NK-92 (cell line): Measurements from ENCODE around the gene NDST4.

ENCODE experiments used
- DNase-seq: peaks from one replicate; lab custom pipeline; 2025; ENCODE audit not compliant: unreplicated experiment; lab: John Stamatoyannopoulos, UW

Gene NDST4

DNA sequence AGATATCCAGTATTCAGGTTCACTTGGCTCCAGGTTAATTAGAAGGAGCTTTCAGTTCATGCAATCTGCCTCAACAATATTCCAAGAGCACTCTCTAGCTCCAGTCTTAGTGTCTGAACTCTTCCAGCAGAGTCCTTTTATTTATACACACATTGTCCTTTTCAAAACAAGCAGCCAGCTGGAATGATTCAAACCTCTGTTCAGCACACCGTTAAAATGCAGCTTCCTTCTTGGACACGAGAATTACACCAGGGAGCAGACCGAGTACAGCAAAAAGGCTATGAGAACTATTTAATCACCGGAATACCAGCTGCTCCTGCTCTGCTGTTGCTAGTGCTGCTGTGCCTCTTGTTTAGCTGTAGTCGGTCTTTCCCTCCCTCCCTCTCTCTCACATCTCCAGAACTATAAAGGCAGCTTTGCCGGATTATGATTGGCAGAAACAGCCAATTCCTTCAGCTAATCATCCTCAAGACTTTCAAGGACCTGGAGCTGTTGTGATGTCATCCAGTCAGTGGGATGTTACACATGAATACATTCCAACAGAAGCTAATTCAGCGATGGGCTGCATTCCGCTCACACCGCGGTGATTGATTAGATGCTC, at the start of gene NDST4:
TSS of gene NDST4 (minus strand) at position 115 of the 601 bp plus-strand sequence. CDS start 36,584 bp downstream, outside the sequence.
- no peak for DNase-seq

DNA sequence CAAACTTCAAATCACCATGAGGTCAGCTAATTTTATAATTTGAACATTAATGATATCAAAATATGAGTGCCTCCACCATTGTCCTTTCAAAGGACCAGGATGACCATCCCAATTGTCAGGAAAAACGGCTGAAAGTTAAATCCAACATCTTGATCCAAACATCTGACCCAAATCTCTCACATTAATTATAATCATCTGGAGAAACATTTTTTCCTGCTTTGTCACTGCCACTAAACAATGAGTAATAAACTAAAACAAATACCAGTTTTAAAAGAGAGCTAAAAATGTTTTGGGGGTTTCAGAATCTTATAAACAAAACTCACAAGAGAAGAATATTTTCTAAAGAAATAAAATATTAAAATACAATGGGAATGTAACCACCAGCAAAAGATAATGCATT, 45.7 kb upstream of the NDST4 start:
- no peak for DNase-seq

GRCh38 chr4:115158296-115158695, 44.9 kb upstream of the NDST4 start:
- DNase-seq: no peak

- DNase-seq: no peak
Measured at GRCh38 chr4:115154826-115155225, 41.4 kb upstream of the NDST4 start.

DNA sequence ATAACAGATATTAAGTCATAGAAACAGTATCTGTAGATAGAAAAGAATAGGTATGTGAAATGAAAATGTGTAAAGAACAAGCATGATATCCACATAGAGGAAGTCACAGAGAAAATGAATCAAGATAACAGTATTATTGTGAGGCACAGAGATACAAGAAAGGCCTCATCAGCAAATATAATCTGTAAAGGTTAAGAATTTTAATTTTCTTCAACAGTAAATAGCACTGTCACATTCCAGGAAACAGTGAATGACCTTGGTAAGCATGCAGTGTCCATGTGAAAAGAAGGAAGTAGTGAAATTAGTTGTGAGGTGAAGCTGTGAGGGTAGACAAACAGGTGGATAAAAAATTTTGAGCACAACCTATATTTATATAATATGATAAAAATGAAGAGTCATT, 39.5 kb upstream of the NDST4 start:
- no peak for DNase-seq

- no peak for DNase-seq
Measured at GRCh38 chr4:115152081-115152480, 38.7 kb upstream of the NDST4 start.

- no peak for DNase-seq
Measured at GRCh38 chr4:115149106-115149505, 35.7 kb upstream of the NDST4 start.

- DNase-seq: no peak
Measured at GRCh38 chr4:115145393-115146160, 32.2 kb upstream of the NDST4 start.

DNA sequence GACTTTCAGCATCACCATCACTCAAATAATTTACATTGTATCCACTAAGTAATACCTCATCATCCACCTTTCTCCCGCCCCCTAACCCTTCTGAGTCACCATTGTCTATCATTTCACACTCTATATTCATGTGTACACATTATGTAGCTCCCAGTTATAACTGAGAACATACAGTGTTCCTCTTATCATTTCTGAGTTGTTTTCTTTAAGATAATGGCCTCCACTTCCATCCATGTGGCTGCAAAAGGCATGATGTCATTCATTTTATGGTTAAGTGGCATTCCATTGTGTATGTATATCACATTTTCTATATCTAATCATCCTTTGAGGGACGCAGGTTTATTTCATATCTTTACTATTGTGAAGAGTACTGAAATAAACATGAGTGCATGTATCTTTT, 14.6 kb upstream of the NDST4 start:
- DNase-seq: no peak

DNA sequence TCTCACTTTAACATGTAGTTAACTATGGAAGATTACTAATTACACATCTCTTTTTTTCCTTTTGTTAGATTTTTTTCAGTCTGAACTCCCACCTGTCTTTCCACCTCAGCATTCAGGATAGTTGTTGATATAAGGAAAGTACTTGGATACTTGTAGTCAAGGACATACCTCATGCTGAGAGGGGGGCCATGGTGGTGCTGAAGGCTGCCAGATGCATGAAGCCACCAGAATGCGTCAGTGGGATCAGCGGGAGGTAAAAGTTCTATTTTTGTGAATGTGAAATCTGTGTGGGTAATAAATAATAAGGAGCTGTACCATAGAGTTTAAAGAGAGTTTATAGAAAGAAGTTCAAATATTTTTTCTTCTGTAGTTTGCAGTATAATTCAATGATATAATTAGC, 13.1 kb upstream of the NDST4 start:
- DNase-seq: no peak

- no peak for DNase-seq
Measured at GRCh38 chr4:115121351-115122043, 8.1 kb upstream of the NDST4 start.

GRCh38 chr4:115119804-115120352, 6.5 kb upstream of the NDST4 start:
- no peak for DNase-seq

DNA sequence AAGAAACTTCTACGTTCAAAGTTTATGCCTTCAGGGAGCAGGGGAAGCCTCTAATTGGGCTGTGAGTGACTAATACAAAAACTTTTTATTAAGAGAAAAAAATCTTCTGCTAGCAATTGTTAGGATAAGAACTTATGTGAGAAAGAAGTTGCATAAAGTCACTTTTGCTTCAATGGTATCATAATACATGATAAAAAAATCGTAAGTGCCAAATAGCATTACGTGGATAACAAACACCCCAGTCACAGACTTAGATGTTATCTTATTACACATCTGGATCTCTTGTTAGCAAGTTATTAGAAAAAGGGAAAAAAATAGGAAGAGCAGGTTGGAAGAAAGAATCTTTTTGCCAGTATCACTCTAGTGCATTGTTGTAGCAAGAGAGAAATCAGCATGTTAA, 4.2 kb upstream of the NDST4 start:
- DNase-seq: no peak

DNA sequence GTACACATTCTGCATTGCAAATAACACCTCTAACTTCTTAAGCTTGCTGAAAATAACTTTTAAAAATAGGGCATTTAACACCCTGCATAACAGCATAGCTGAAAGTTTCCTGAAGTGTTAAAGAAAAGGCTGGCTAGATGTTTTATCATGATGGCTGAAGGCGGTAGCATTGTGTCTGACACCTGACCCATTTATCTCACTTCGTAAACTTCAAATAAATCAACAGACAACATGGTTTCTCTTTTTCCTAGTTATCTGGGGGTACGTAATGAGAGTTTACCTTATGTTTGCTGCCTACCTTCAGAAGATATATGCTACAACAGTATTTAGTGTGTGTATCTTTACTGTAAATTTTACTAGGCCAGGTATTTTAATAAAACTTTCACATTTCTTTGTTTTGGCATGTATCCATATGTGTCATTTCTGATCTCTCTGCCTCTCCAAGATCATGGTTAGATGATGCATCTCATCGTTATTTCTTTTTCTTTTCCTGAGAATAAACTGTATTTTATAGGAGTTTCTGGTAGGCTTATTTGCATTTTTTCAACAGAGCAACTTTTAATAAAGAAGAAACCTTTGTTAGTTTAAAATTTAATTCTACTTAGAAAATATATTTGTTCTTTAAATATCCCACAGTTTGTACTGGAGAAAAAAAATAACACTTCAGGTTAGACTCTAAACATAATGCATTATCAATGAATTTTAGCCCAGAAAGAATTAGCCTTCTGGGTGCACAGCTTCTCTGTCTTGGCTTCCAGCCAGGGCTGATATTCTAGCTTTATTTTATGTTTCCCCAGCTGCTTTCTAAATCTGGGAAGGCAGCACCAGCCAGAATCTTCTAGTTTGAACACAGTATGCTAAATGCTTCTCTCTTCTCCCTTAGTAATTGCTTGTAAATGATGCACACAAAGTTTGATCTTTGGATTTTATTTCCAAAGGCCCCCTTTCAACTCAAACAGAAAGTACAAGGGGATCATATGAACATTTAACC, 2.9 kb downstream of the NDST4 start:
- no peak for DNase-seq

DNA sequence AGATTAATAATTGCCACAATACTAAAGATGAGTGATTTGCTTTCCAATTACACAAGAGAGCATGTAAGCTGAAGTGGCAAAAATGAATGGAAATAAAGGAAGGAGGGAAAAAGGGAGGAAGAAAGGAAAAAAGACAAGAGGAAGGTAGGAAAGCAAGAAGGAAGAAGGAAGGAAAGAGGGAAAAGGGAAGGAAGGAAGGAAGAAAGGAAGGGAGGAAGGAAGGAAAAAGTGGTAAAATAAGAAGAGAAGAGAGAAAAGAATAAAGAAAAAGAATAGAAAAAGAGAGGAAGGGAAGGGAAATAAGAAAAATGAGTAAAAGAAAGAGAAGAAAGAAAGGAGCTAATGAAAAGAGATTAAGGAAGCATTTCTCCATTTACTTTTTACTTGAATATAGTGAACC, 4.6 kb downstream of the NDST4 start:
- DNase-seq: no peak

DNA sequence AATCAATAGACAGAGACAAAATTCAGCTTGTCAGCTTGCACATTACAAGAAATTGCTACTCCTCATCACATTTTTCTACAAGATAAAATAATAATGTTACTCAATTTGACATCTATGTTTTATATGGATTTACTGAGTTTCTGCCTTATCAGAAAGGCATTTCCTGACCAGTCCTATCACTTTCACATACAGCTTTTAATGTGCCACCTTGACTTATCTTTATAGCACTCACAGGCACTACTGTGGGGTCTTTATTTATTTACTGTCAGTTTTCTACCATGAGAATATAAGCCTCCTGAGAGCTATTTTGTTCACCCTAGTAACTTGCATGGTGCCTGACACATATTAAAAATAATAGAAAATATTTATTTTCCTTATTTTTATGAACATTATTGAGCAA, 6.0 kb downstream of the NDST4 start:
- no peak for DNase-seq

DNA sequence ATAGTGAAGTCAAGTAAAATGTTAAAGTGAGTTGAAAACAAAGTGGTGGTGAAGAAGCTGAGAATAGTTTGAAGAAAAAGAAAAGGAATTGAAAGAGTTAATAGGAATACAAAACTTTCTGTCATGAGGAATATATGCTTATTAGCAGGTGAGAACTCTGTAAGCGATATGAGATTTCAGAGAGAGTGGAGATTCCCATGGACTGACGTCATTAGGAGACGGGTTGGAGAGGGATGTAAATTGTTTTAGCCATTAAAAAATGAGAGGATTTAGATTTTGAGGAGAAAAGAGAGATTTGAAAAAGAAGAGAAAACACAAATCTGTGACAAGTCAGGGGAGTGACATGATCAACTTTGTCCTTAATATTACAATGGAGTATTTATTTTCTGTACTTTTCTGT, 11.7 kb downstream of the NDST4 start:
- DNase-seq: no peak

DNA sequence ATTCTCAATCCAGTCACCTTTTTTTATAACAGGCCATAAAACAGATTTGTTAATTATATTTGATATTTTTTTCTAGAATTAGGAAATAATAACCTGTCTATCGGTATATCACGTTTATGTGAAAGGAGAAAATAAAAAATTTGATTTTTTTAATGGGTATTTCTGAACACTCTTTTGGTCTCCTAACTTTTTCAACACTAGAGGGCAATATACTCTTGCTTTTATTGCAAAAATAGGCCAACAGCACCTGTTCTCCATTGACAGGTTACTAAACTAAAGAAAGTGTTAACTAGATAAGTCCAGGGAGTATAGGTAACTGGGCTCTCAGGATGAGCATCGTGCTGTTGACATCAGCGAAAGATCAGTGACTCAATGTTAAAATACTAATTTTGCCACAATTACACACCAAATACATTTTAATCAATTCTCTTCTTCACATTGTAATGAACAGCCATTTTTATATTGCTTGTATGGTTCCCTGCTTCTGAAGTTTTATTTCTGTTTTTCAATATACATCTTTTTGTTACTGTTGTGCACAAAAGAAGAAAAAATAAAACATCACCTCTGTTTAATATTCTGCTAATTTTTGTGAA, 22.8 kb downstream of the NDST4 start:
- no peak for DNase-seq

DNA sequence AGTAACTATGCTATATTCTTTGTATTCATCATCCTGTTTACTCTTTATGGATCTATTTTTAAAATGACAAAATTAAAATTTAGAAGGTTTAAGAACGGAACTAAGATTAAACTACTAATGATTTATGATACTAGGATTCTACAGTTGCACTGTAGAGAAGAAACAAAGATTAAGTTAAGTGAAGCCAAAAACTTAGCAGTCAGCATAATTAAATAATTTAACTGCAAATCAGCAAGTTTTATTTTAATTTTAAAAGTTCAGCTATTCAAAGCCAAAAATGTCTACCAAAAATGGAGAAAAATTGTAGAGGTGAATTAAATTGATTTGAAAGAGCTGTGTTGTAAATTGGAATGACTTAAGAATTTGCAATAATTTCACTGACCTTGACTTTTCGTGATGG, 30.8 kb downstream of the NDST4 start:
- no peak for DNase-seq

DNA sequence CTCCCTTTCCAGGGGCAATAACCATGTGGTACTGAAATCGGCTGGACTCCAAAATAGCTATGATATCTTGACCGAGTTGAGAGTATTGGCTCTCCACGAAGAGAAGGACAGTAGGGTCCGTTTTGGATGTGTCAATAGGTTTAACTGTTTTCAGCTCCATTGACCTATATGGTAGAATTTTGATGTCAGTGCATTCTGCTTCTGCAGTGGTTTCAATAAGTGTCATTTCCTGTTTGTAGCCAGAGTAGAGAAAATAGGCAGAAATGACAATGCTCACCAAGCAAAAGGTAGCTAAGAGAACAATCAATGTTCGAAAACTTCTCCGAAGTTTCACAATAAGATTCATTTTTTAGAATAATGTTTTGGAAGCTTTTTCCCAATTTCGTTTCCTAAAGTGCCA, 36.7 kb downstream of the NDST4 start:
- no peak for DNase-seq
